Hepatocyte (in vitro differentiated cells): ENCODE measurements around the gene TEX51. TPM values are rescaled to one million over a fixed set of nuclear protein-coding genes. Genes with fewer than 3 reads are reported as not detected.

Experiments
- DNase-seq: peaks from one replicate; pipeline ENCODE4 v3.0.0-alpha.2; 2016; ENCODE audit warnings: low spot score
- H2AFZ ChIP-seq: fragments of 200-600 bp; sonication (generic); 2 replicates; pipeline ENCODE4 v1.6.0; 2016; ENCODE audit warnings: antibody characterized with exemption, mild to moderate bottlenecking
- H3K27ac ChIP-seq: fragments of 200-600 bp; sonication (generic); 2 replicates; pipeline ENCODE4 v1.5.1; 2016; ENCODE audit warnings: mild to moderate bottlenecking
- H3K27me3 ChIP-seq: fragments of 200-600 bp; sonication (generic); 2 replicates; pipeline ENCODE4 v1.6.1; 2016
- H3K36me3 ChIP-seq: fragments of 200-600 bp; sonication (generic); replicated peaks from 2 replicates; pipeline ENCODE4 v1.5.1; 2016; ENCODE audit warnings: low read depth; ENCODE audit not compliant: insufficient read depth
- H3K4me1 ChIP-seq: fragments of 200-600 bp; sonication (generic); 2 replicates; pipeline ENCODE4 v1.5.1; 2016; ENCODE audit warnings: mild to moderate bottlenecking, moderate library complexity; ENCODE audit not compliant: insufficient read depth
- H3K4me2 ChIP-seq: fragments of 200-600 bp; sonication (generic); 2 replicates; pipeline ENCODE4 v1.6.0; 2016
- H3K4me3 ChIP-seq: fragments of 200-600 bp; sonication (generic); 2 replicates; pipeline ENCODE4 v1.5.1; 2016; ENCODE audit warnings: mild to moderate bottlenecking
- H3K79me2 ChIP-seq: fragments of 200-600 bp; sonication (generic); 2 replicates; pipeline ENCODE4 v1.6.0; 2017; ENCODE audit warnings: mild to moderate bottlenecking
- H3K9me2 ChIP-seq: fragments of 200-600 bp; sonication (generic); replicated peaks from 2 replicates; pipeline ENCODE4 v1.6.0; 2017; ENCODE audit warnings: mild to moderate bottlenecking; ENCODE audit not compliant: insufficient read depth
- H3K9me3 ChIP-seq: fragments of 200-600 bp; sonication (generic); 2 replicates; pipeline ENCODE4 v1.5.1; 2016; ENCODE audit warnings: low read depth, mild to moderate bottlenecking
- H4K20me1 ChIP-seq: fragments of 200-600 bp; sonication (generic); 2 replicates; pipeline ENCODE4 v1.6.0; 2016; ENCODE audit warnings: mild to moderate bottlenecking; ENCODE audit not compliant: insufficient read depth, poor library complexity, severe bottlenecking
- EZH2 ChIP-seq: fragments of 200-600 bp; sonication (generic); IDR thresholded peaks from 2 replicates; pipeline ENCODE4 v1.6.1; 2016; ENCODE audit warnings: antibody characterized with exemption, mild to moderate bottlenecking, borderline replicate concordance
- EZH2phosphoT487 ChIP-seq: fragments of 200-600 bp; sonication (generic); IDR thresholded peaks from one replicate; pipeline ENCODE4 v1.6.1; 2018; ENCODE audit warnings: antibody characterized with exemption, mild to moderate bottlenecking, low read depth, moderate library complexity; ENCODE audit not compliant: unreplicated experiment, severe bottlenecking
- WGBS: methylation state at CpG from one replicate; pipeline ENCODE4 v1.1.6; 2016; ENCODE audit warnings: low lambda C conversion rate; ENCODE audit errors: missing lambda C conversion rate; 5-methylcytosine and 5-hydroxymethylcytosine counted together
- polyA plus RNA-seq: library from polyadenylated mRNA; unstranded; fragments of >200 nt; fragmentation: Nextera tagmentation; extraction: Ambion mirVana; gene quantifications from 2 replicates; pipeline ENCODE4 v1.2.1, GENCODE V29; 2016
- total RNA-seq: library from RNA; depleted of rRNA; stranded (reverse); fragments of >200 nt; gene quantifications from 2 replicates; pipeline ENCODE4 v1.2.3, GENCODE V29; 2014
- TF ChIP-seq, protein P1 (sequence below): fragments of 200-600 bp; sonication (generic); IDR thresholded peaks from 2 replicates; pipeline ENCODE4 v1.5.1; 2016; ENCODE audit warnings: antibody characterized with exemption, mild to moderate bottlenecking; ENCODE audit not compliant: poor library complexity

The TEX51 gene
- total and polyA plus RNA-seq, 2 experiments from 2014 or later: not detected

DNA sequence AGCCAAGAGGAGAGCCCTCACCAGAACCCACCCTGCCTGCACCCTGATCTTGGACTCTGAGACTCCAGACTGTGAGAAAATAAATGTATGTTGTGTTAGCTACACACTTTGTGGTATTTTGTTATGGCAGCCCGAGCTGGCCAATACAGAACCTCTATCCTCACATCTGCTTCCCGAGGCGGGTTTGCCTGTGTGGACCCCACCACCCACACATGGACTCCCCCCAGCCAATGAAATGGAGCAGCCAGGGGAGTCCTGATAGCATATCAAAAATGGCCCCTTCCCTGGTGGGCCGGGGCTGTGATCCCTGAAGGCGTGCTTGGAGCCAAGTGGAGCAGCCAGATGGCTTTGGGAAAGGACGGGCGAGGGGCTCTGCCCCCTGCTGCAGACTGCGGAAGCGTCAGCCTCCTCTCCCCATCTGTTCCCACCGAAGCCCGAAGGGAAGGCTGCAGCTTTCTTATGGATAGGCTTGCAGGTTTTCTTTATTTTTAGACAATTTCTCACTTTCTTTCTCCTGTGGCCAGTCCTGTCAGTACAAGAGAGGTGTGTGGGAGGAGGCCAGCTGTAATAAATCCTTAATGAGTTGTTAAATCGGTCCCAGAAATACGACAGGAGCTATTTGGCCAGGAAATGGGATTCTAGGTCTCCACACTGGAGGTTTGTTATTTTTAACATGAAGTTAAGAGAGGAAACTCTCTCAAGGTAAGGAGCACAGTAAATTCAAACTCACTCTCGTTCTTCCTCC, 34.4 kb downstream of the TEX51 start:
- WGBS: 73% methylated on average over 14 of the region's 14 CpGs
- no peak overlapping the region for H3K4me2 ChIP-seq
- no peak for DNase-seq

DNA sequence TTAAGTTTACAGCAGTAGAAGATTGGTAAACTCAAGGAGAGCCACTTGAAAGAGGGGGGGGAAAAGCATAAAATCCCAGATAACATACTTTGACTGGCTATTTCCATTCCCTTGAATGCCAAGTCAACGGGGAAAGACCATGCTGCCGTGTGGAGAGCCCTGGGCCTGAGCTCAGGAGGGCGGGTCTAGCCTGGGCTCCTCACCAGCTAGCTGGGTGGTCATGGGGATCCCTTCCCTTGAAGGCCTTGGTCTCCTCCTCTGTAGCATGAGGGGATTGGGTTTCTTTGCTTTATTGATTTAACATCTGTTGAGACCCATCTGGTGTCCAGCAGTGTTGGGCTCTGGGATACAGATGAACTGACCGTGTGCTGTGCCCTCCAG, 35.0 kb downstream of the TEX51 start:
- Histone ChIP-seq H3K9me2 (no peaks in the 10 kb centered on the region), H4K20me1 (no peaks in the 10 kb centered on the region), H3K4me3 (no peak overlapping the region), H3K9me3 (no peaks in the 10 kb centered on the region), H3K27ac (no peak overlapping the region), H3K79me2 (no peaks in the 10 kb centered on the region), H3K4me1 (no peaks in the 10 kb centered on the region), H3K4me2 (no peak overlapping the region), H3K27me3 (no peaks in the 10 kb centered on the region), H2AFZ (no peak overlapping the region), H3K36me3 (no peaks in the 10 kb centered on the region)
- TF ChIP-seq EZH2: no peak
- TF ChIP-seq, protein P1, sequence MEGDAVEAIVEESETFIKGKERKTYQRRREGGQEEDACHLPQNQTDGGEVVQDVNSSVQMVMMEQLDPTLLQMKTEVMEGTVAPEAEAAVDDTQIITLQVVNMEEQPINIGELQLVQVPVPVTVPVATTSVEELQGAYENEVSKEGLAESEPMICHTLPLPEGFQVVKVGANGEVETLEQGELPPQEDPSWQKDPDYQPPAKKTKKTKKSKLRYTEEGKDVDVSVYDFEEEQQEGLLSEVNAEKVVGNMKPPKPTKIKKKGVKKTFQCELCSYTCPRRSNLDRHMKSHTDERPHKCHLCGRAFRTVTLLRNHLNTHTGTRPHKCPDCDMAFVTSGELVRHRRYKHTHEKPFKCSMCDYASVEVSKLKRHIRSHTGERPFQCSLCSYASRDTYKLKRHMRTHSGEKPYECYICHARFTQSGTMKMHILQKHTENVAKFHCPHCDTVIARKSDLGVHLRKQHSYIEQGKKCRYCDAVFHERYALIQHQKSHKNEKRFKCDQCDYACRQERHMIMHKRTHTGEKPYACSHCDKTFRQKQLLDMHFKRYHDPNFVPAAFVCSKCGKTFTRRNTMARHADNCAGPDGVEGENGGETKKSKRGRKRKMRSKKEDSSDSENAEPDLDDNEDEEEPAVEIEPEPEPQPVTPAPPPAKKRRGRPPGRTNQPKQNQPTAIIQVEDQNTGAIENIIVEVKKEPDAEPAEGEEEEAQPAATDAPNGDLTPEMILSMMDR: no peak
- TF ChIP-seq EZH2phosphoT487: no peak
- WGBS: 80% methylated on average over 4 of the region's 4 CpGs
- DNase-seq: no peak

More for the DNA sequence above, 34.4 kb downstream of the TEX51 start:
- no peak overlapping the region for H3K27ac ChIP-seq
- no peaks in the 10 kb centered on the region for H3K9me2 ChIP-seq
- H4K20me1 ChIP-seq: no peaks in the 10 kb centered on the region
- H3K4me1 ChIP-seq: no peaks in the 10 kb centered on the region
- no peaks in the 10 kb centered on the region for H3K9me3 ChIP-seq
- H3K36me3 ChIP-seq: no peaks in the 10 kb centered on the region
- no peak for TF ChIP-seq EZH2
- TF ChIP-seq, protein P1: no peak
- no peak overlapping the region for H2AFZ ChIP-seq
- no peaks in the 10 kb centered on the region for H3K27me3 ChIP-seq
- H3K4me3 ChIP-seq: no peak overlapping the region
- no peaks in the 10 kb centered on the region for H3K79me2 ChIP-seq

DNA sequence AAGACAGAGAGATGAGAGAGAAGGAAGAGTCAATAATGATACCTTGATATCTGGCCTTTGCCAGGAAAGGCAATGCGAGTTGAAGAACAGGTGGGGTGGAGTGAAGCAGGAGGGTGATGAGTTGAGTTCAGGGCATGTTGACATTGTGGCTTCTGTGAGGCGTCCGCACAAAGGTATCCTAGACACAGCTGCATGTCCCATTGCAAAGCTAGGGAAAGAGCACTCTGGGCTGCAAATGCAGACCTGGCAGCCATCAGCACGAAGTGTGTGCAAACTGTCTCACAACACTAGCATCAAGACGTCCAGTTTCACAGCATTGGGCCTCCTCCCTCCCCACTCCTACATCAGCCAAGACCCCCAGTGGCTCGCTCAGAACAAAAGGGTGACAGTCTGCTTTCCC, 36.1 kb downstream of the TEX51 start:
- Histone ChIP-seq H3K4me3 (no peak overlapping the region), H3K9me2 (no peaks in the 10 kb centered on the region), H3K79me2 (no peaks in the 10 kb centered on the region), H3K9me3 (no peaks in the 10 kb centered on the region), H3K36me3 (no peaks in the 10 kb centered on the region), H3K27me3 (no peaks in the 10 kb centered on the region), H3K4me1 (no peaks in the 10 kb centered on the region), H3K27ac (no peak overlapping the region), H3K4me2 (no peak overlapping the region), H2AFZ (no peak overlapping the region), H4K20me1 (no peaks in the 10 kb centered on the region)
- WGBS: 66% methylated on average over 6 of the region's 6 CpGs
- TF ChIP-seq, protein P1: no peak
- no peak for TF ChIP-seq EZH2
- DNase-seq: no peak

DNA sequence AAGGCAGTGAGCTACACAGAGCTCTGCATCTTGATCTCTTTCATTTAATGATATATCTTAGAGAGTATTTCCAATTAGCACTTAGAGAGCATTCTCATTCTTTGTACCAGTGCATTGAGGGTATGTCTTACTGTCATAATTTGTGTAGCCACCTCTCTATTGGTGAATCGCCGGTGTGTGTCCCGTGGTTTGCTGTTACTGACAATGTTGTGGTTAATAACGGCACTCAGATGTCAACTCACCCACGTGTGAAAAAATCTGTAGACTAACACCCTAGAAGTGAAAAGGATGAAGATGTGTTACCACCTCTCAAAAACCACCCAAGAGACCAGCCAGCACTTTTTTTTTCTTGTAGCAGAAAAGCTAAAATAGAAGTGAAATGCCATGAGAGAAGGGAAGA, 37.1 kb downstream of the TEX51 start:
- H3K4me2 ChIP-seq: no peak overlapping the region
- H3K27ac ChIP-seq: no peak overlapping the region
- no peak overlapping the region for H3K4me3 ChIP-seq
- no peak for TF ChIP-seq EZH2
- no peak overlapping the region for H2AFZ ChIP-seq
- H3K27me3 ChIP-seq: no peaks in the 10 kb centered on the region
- H3K9me2 ChIP-seq: no peaks in the 10 kb centered on the region
- H3K9me3 ChIP-seq: no peaks in the 10 kb centered on the region
- WGBS: 93% methylated on average over 5 of the region's 5 CpGs
- no peaks in the 10 kb centered on the region for H4K20me1 ChIP-seq
- H3K36me3 ChIP-seq: no peaks in the 10 kb centered on the region
- H3K79me2 ChIP-seq: no peaks in the 10 kb centered on the region
- DNase-seq: no peak
- no peaks in the 10 kb centered on the region for H3K4me1 ChIP-seq
